Measurements from ENCODE around the gene TRERF1. TPM values are rescaled to one million over a fixed set of nuclear protein-coding genes. Genes with fewer than 3 reads are reported as not detected.
A peak's percentile ranks its signal among the peaks of the same experiment; 100 is the strongest.

TRERF1 gene
- total RNA-seq, 1 donor from 2014 or later, result 8.7 TPM

- no peak for TF ChIP-seq CTCF (IDR thresholded peaks at IDR 0.05; ENCODE audit: unreplicated experiment)
- Mint-ChIP-seq H3K36me3 (ENCODE audit: low read depth, unreplicated experiment) (peaks cover 7% of the 10 kb centered on the region), H3K4me3 (ENCODE audit: unreplicated experiment) (no peak overlapping the region), H3K27me3 (ENCODE audit: unreplicated experiment) (peaks cover 3% of the 10 kb centered on the region), H3K9me3 (ENCODE audit: unreplicated experiment) (no peaks in the 10 kb centered on the region), H3K4me1 (ENCODE audit: unreplicated experiment) (peaks cover 29% of the 10 kb centered on the region), H3K27ac (ENCODE audit: unreplicated experiment) (no peak overlapping the region)
- DNase-seq (ENCODE audit: low spot score), result no peak
These were observed 192.4 kb downstream of the TRERF1 start for GRCh38 chr6:42259286-42259685.

GRCh38 chr6:42257614-42258013 lies 194.1 kb downstream of the TRERF1 start:
- peak overlapping the region; percentile 27 for H3K4me3 Mint-ChIP-seq (ENCODE audit: unreplicated experiment)
- H3K9me3 Mint-ChIP-seq (ENCODE audit: unreplicated experiment), result no peaks in the 10 kb centered on the region
- peaks cover 18% of the 10 kb centered on the region for H3K4me1 Mint-ChIP-seq (ENCODE audit: unreplicated experiment)
- TF ChIP-seq CTCF (IDR thresholded peaks at IDR 0.05; ENCODE audit: unreplicated experiment), result no peak
- H3K36me3 Mint-ChIP-seq (ENCODE audit: low read depth, unreplicated experiment), result peaks cover 12% of the 10 kb centered on the region
- no peak overlapping the region for H3K27ac Mint-ChIP-seq (ENCODE audit: unreplicated experiment)
- DNase-seq (ENCODE audit: low spot score), result no peak
- peaks cover 1% of the 10 kb centered on the region for H3K27me3 Mint-ChIP-seq (ENCODE audit: unreplicated experiment)

- no peak overlapping the region for H3K4me3 Mint-ChIP-seq (ENCODE audit: unreplicated experiment)
- TF ChIP-seq CTCF (IDR thresholded peaks at IDR 0.05; ENCODE audit: unreplicated experiment), result no peak
- H3K4me1 Mint-ChIP-seq (ENCODE audit: unreplicated experiment), result peaks cover 16% of the 10 kb centered on the region
- peaks cover 1% of the 10 kb centered on the region for H3K27me3 Mint-ChIP-seq (ENCODE audit: unreplicated experiment)
- peak overlapping the region; percentile 31 for H3K27ac Mint-ChIP-seq (ENCODE audit: unreplicated experiment)
- peaks cover 10% of the 10 kb centered on the region for H3K36me3 Mint-ChIP-seq (ENCODE audit: low read depth, unreplicated experiment)
- no peak for DNase-seq (ENCODE audit: low spot score)
- no peaks in the 10 kb centered on the region for H3K9me3 Mint-ChIP-seq (ENCODE audit: unreplicated experiment)
These were observed 194.7 kb downstream of the TRERF1 start for GRCh38 chr6:42257063-42257462.

GRCh38 chr6:42255050-42255449 lies 196.7 kb downstream of the TRERF1 start:
- H3K4me1 Mint-ChIP-seq (ENCODE audit: unreplicated experiment), result peaks cover 13% of the 10 kb centered on the region
- H3K27ac Mint-ChIP-seq (ENCODE audit: unreplicated experiment), result no peak overlapping the region
- DNase-seq (ENCODE audit: low spot score), result no peak
- H3K9me3 Mint-ChIP-seq (ENCODE audit: unreplicated experiment), result no peaks in the 10 kb centered on the region
- TF ChIP-seq CTCF (IDR thresholded peaks at IDR 0.05; ENCODE audit: unreplicated experiment), result no peak
- peaks cover 9% of the 10 kb centered on the region for H3K36me3 Mint-ChIP-seq (ENCODE audit: low read depth, unreplicated experiment)
- peaks cover 1% of the 10 kb centered on the region for H3K27me3 Mint-ChIP-seq (ENCODE audit: unreplicated experiment)
- no peak overlapping the region for H3K4me3 Mint-ChIP-seq (ENCODE audit: unreplicated experiment)

- H3K9me3 Mint-ChIP-seq (ENCODE audit: unreplicated experiment), result no peaks in the 10 kb centered on the region
- H3K4me3 Mint-ChIP-seq (ENCODE audit: unreplicated experiment), result no peak overlapping the region
- TF ChIP-seq CTCF (IDR thresholded peaks at IDR 0.05; ENCODE audit: unreplicated experiment), result no peak
- H3K27ac Mint-ChIP-seq (ENCODE audit: unreplicated experiment), result no peak overlapping the region
- peaks cover 9% of the 10 kb centered on the region for H3K36me3 Mint-ChIP-seq (ENCODE audit: low read depth, unreplicated experiment)
- H3K4me1 Mint-ChIP-seq (ENCODE audit: unreplicated experiment), result peaks cover 13% of the 10 kb centered on the region
- no peak for DNase-seq (ENCODE audit: low spot score)
- peaks cover 1% of the 10 kb centered on the region for H3K27me3 Mint-ChIP-seq (ENCODE audit: unreplicated experiment)
These were observed 197.2 kb downstream of the TRERF1 start for GRCh38 chr6:42254505-42254904.
